T-helper 22 cell (primary cell): ENCODE results near the gene MGAT2.
"Not testable (repeated sequence)": the region's sequence is repeated elsewhere in the genome, so short reads cannot be mapped to it uniquely, and the experiment has no call there.

Source experiments
- DNase-seq: peaks from one replicate; pipeline ENCODE4 v3.0.0-alpha.2; 2020; ENCODE audit warnings: low read depth

MGAT2 gene

GRCh38 chr14:49612671-49613070 lies 7.9 kb upstream of the MGAT2 start:
- DNase-seq, result no peak

GRCh38 chr14:49614196-49614595 lies 6.4 kb upstream of the MGAT2 start:
- no peak for DNase-seq

GRCh38 chr14:49615776-49616175 lies 4.8 kb upstream of the MGAT2 start:
- no peak for DNase-seq

- DNase-seq, result no peak
Observed at GRCh38 chr14:49617852-49618519, 2.6 kb upstream of the MGAT2 start.

- DNase-seq, result not testable (repeated sequence)
Observed at GRCh38 chr14:49619273-49619672, 1.3 kb upstream of the MGAT2 start.

GRCh38 chr14:49619730-49620129 lies 869 bp upstream of the MGAT2 start:
- no peak for DNase-seq

GRCh38 chr14:49621114-49621881 lies 699 bp downstream of the MGAT2 start:
- DNase-seq, result no peak

- DNase-seq, result no peak
Observed at GRCh38 chr14:49622022-49622607, 1.5 kb downstream of the MGAT2 start.

- no peak for DNase-seq
Observed at GRCh38 chr14:49623387-49623786, 2.8 kb downstream of the MGAT2 start.

GRCh38 chr14:49623941-49624839 lies 3.6 kb downstream of the MGAT2 start:
- DNase-seq, result peak; percentile 43

GRCh38 chr14:49633640-49634546 lies 13.3 kb downstream of the MGAT2 start:
- peak; percentile 88 for DNase-seq

- DNase-seq, result peak; percentile 58
Observed at GRCh38 chr14:49634547-49635334, 14.1 kb downstream of the MGAT2 start, which contains the start of gene DNAAF2. DNAAF2 (minus strand) TSS chr14:49635244; CDS start chr14:49635149, 95 bp downstream.

- no peak for DNase-seq
Observed at GRCh38 chr14:49636866-49637265, 16.3 kb downstream of the MGAT2 start.

GRCh38 chr14:49637534-49638078 lies 17.0 kb downstream of the MGAT2 start:
- no peak for DNase-seq

- no peak for DNase-seq
Observed at GRCh38 chr14:49640540-49641417, 20.2 kb downstream of the MGAT2 start.

- no peak for DNase-seq
Observed at GRCh38 chr14:49641697-49642129, 21.1 kb downstream of the MGAT2 start.

GRCh38 chr14:49642163-49642562 lies 21.6 kb downstream of the MGAT2 start:
- no peak for DNase-seq

GRCh38 chr14:49653508-49653907 lies 32.9 kb downstream of the MGAT2 start:
- no peak for DNase-seq

- DNase-seq, result no peak
Observed at GRCh38 chr14:49654511-49654910, 33.9 kb downstream of the MGAT2 start.
